GM15510 (cell line): ENCODE data around the gene ZFAND3.

Source experiments
- POLR2A ChIP-seq: IDR thresholded peaks from 3 replicates; pipeline ENCODE4 v1.6.1; 2011; ENCODE audit warnings: borderline replicate concordance; ENCODE audit not compliant: insufficient read length; ENCODE audit errors: extremely low read depth

ZFAND3 gene

DNA sequence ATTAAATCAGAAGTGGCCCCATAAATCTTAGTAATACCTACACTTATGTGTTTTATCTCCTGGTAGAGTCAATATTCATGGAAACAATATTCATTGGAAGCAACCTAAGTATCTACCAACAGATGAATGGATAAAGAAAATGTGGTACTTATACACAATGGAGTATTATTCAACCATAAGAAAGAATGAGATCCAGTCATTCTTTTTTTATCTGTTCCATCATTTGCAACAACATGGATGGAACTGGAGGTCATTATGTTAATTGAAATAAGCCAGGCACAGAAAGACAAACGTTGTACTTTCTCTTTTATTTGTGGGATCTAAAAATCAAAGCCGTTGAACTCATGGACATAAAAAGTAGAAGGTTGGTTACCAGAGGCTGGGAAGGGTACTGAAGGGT lies 268.5 kb downstream of the ZFAND3 start:
- no peak for TF ChIP-seq POLR2A

DNA sequence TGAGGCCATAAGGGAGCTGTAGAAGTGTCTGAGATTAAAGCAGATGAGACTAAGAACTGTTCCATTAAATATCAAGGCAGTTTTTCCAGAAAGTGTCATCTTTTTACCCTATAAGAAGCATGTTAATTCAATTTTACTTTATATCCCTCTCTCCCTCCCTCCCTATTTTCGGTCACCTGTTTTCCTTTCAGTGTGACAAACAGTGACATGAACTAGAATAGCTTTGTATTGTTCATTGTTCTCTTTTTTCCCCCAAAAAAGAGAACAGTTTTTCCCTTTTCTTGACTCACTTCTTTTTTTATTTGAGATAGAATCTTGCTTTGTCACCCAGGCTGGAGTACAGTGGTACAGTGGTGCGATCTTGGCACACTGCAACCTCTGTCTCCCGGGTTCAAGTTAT lies 269.3 kb downstream of the ZFAND3 start:
- TF ChIP-seq POLR2A: no peak

DNA sequence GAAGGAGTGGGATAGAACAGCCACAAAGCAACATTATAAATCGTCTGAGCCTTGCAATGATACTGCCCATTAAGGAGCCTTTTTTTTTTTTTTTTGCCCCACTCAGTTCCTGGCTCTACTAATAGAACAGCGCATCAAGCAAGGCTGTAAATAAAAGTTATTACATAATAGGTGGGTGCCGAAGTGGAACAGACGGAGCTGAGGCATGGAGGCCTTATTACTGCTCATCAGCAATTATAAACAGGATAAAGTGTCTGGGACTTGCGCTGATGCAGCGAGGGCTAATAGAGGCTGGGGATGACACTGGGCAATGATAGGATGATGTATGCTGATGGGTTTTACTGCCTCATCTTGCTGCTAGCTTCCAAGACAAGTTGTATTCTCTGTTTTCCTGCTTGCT lies 272.1 kb downstream of the ZFAND3 start:
- TF ChIP-seq POLR2A: no peak

DNA sequence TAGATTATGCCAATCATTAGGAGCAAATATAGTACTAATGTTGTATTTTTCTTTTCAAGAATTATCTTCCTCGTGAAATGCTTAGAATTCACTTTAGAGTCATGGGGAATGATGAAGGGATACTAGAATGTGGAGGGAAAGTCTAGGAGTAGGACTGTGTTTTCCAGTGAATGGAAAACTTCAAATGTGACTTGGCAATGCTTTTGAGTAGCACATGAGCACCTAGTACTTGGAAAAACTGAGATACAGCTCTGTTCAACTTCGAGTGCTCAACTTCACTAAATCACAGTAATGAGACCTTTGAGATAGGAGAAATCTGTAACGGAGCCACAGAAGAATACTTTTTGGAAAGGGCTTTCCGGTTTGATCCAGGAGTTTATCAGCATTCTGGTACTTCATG lies 272.9 kb downstream of the ZFAND3 start:
- TF ChIP-seq POLR2A: no peak

DNA sequence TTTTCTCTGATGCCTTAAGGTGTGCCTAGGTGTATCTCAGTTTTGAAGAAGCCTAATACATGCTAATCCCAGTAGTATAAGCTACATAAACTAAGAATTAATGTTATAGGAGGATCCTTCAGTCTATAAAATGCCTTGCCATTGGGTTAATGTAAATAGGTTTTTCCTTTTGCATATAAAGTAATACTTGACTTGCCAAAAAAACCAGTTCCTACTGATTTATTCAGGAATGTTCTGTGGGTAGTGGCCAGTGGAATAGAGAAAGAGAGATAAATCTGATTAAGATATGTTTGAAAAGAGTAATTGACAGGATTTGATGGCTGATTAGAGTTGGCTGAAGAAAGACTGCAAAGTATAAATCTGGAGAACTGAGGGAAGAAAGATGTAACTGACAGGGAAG lies 273.4 kb downstream of the ZFAND3 start:
- TF ChIP-seq POLR2A: no peak

DNA sequence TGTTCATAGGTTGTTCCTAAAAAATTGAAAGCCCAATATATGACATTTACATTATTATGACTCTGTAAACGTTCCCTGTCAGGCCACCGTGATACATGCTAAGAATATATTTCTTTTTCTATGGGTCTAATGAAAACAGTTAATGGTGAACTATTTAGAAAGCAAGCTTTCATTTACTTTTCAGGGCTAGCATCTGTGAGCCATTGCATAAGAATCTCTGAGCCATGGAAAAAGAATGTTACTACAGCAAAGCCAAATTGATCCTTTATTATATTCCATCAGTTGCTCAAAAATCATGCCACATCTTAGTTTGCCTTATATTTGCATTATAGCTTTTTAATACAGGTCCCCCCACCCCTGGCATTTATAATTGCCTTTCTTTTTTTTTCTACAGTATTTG lies 275.5 kb downstream of the ZFAND3 start:
- TF ChIP-seq POLR2A: no peak

DNA sequence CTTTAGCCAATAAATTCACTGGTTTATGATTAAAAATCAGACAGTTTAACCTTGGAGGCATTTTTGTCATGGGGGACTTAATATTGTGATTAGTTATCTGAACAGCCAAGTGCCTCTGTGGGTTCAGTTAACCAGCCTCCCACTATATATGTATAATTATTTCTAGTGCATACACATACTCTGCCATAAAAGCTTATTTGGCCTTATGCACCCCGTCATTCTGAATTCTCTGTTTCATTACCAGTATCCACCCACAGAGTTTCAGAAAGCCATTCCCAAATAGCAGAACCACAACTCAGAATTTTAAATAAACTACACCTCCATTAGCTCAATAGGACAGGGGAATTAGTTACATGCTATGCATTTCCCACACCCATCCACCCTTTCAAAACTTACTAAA lies 279.7 kb downstream of the ZFAND3 start:
- TF ChIP-seq POLR2A: no peak

DNA sequence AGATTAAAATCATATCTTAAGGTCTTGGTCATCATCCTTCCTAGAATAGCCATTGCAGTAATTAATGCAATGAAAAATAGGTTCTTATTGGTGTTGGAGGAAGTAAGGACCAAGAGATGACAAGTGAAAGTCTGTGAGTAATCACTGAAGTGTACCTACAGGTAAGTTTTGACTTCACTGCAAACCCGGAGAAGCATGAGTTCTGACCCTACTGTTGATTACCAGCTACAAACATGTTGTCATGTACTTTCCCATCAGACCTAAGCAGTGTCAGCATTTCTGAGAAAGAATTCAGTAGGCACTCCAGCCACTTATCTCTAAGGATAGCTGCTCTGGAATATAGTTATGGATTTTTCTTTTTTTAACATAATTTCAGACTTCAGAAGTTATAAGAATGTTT lies 280.9 kb downstream of the ZFAND3 start:
- no peak for TF ChIP-seq POLR2A

DNA sequence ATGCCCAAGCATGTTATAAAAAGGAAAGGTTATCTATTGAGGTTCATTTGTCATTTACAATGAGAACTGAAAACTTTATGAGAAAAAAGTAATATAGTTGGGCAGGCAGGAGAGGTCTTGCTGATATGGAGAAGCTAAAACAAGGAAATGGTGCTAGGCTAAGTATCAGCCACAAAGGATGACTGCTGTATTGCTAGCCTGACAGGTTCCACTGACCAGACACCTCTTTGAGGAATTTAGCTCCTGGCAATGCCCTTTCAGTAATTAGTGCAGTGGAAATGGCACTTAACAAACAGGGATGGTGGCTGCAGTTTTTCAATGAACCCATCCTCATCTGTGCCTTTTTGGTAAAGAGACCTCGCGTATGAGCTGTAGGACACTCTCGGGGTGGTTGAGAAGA lies 284.4 kb downstream of the ZFAND3 start:
- no peak for TF ChIP-seq POLR2A

DNA sequence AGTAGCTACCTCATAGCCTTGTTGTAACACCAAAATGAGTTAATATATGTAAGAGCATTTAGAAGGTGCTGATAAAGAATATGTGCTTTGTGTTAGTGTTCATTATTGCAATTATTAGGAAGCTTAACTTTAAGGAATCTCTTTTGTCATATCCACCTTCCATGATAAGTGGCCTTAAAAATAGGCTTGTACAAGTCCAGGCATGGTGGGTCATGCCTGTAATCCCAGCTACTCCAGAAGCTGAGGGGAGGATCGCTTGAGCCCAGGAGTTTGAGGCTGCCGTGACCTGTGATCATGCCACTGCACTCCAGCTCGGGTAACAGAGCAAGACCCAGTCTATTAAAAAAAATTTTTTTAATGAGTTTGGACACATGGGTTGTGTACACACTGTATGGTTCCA lies 285.5 kb downstream of the ZFAND3 start:
- no peak for TF ChIP-seq POLR2A

DNA sequence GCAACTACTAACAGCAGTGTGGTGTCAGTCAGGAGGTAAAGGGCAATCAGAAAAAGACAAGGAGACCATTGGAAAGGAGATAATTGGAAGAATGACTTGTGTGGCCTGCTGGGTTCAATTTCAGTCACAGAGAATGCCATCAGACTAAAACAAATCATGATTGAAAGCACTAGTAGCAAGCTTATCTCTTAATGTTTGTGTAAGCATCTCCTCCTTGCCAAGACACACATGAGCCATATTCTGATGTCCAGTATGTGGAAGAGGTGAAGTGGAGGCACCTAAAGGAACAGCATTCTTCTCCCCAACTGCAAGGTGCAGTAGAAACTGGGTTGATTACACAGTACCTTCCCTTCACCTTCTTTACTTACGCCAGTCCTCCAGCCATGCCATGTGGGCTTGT lies 287.5 kb downstream of the ZFAND3 start:
- TF ChIP-seq POLR2A: no peak

DNA sequence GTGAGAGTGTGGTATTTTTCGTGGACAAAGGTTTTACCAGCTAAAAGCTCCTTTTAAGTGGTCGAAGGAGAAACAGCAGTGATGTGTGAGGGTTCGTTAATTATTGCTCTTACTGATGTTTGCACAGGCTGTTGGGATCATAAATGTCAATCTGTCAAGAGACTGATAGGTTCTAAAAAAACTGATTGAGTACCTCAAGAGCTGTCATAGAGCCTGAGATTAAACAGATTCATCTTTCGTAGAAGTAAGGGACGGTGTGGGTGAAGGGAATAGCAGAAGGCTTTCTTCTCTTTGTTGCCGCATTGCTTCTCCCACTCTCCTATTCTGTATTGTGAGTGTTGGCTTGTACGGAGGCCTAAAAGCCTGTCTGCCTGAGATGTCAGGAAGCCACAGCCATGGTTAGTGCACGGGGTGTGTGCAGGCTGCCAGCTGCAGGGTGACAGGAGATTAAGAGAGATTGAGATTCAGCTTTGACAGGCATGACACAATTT lies 291.0 kb downstream of the ZFAND3 start:
- no peak for TF ChIP-seq POLR2A

DNA sequence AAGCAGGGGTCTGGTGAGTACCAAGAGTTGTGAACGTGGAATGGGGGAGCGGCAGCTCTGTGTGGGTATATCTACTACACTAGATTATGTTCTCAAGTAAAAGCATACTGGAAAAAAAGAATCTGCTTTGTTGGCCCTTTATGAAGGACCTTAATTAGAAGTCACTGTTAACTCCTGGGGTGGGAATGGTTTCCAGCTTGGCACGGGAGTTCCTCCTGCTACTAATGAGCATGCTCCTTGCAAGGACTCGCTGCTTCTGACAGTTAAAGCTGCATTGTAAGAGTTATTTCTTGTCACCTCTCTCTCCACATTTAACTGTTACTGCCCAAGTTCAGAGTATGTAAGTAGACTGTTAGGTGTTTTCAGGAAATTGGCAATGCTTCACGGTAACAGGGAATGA lies 292.7 kb downstream of the ZFAND3 start:
- TF ChIP-seq POLR2A: no peak

DNA sequence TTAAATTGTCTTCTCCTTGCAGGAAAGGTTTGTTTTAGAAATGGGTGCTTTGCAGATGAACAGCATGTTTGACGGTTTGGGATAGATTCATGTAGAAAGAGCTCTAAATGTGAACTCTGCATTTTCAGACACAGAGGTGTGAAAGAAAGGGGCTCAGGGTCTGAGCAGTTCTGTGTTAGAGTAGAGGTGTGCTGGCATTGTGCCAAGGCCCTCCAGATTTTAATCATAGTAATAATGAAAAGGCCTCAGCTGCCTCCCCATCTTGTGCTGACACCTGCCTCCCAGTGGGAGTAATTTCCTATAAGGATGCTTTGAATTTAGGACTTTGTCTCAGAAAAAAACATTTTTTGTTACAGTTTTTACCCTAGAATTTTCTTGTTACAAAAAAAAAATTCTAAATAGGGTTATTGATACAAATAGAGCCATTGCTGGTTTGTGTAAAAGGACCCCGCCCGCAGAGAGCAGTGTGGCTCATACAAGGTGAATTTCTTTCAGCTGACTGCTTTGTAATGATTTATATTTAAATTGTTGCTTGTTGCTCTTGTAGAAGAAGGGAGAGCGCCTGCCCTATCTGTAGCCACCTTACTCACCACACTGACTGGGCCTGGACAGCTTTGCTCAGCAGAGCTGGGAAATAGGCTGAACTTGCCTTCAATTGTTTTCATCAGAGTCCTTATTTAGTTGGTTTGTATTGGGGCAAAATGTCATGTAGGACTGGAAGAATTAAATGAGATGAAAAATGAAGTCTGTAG lies 294.5 kb downstream of the ZFAND3 start:
- TF ChIP-seq POLR2A: no peak

DNA sequence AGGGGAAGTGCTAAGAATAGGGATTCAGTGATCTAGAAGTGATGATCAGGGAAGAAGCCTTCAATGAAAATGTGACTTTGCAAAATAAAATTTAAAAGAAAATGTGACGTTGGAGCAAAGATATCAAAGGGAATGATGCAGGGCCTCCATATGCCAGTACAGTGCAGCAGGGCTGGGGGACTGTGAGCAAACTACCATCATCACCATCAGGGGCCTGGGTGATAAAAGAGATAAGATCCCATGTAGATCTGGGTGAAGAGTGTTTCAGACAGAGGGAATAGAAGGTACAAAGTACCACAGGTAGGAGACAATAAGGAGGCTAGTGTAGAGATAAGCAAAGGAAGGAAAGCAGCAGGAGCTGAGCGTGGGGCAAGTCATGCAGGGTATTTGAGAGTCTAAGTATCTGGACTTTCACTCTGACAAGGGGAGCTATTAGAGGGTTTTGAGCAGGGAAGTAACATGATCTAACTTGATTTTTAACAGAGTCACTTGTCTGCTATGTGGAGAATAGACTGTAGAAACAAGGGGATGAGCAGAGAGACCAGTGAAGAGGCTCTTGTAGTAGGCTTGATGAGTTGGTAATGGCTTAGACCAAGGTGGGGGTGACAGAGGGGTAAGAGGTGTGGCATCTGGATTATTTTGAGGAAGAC lies 295.6 kb downstream of the ZFAND3 start:
- TF ChIP-seq POLR2A: no peak

DNA sequence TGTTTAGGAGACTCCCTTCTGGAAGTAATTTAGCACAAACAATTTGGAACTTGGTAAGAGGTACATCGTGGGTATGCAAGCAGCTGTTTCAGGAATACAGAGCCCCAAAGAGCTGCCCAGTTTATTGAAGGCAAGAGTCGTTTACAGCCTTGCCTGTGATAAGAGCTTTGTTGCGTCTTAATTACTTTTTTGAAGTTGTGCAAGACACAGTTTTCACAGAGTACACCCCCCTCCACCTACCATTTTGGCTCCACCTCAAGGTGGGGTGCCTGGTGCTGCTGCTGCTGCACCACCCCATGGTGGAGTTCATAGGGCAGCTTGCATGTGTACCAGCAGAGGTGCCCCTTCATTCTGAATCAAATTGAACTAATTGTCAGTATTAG lies 296.1 kb downstream of the ZFAND3 start:
- TF ChIP-seq POLR2A: no peak
